Adrenal gland (tissue), 5 donors: ENCODE data around the gene KSR2.

Source experiments
- CTCF ChIP-seq, 6 experiments: fragments of 450-650 bp in 4 of 6; fragments of 200-600 bp in 2 of 6; sonication (generic) in 1 of 6; IDR thresholded peaks; 1 replicate in 5 of 6; 2 replicates in 1 of 6; pipeline versions ENCODE4 v1.5.1 to v1.8.0; 2016 to 2021; ENCODE audit warnings: antibody characterized with exemption in 6 of 6, mild to moderate bottlenecking in 2 of 6, moderate library complexity in 1 of 6
- POLR2A ChIP-seq, 2 donors: fragments of 450-650 bp; IDR thresholded peaks; one replicate each; pipeline ENCODE4 v1.6.1; 2017; ENCODE audit warnings: antibody characterized with exemption in 2 of 2, mild to moderate bottlenecking in 2 of 2, moderate library complexity in 1 of 2
- donor health status: DM: no; HTN: no; CAD: no.

- no peak for TF ChIP-seq CTCF (IDR thresholded peaks at IDR 0.05)
- no peak for TF ChIP-seq POLR2A (IDR thresholded peaks at IDR 0.05)
Measured at GRCh38 chr12:117533687-117534086, 435.1 kb downstream of the KSR2 start.
